GM12878 (cell line): ENCODE measurements around the gene PRKAG2. TPM values are rescaled to one million over a fixed set of nuclear protein-coding genes. Genes with fewer than 3 reads are reported as not detected.

ENCODE experiments used
- ATAC-seq: fragments of 200-7000 bp; cut with Tn5 transposase; 3 replicates; pipeline ENCODE4 v1.9.1; 2020; ENCODE audit warnings: mild to moderate bottlenecking, moderate library complexity
- BruUV-seq: library from RNA; stranded (reverse); fragments of 400-500 nt; replicated peaks from 2 replicates; lab custom pipeline; 2021; lab: Mats Ljungman, UMichigan
- CTCF ChIA-PET: fragments of 300-600 bp; sonication (Branson Sonifier 250); formaldehyde crosslinking; extraction: SDS; loops from one replicate; lab custom pipeline; 2021; ENCODE audit warnings: inconsistent platforms; lab: Yijun Ruan, JAX
- POLR2A ChIA-PET: fragments of 350-600 bp; formaldehyde crosslinking; extraction: SDS; loops from one replicate; lab custom pipeline; 2021; ENCODE audit warnings: inconsistent platforms; lab: Charles Lee
- RAD21 ChIA-PET: fragments of 300-600 bp; sonication (Branson Sonifier 250); formaldehyde crosslinking; loops from one replicate; lab custom pipeline; 2023; ENCODE audit warnings: antibody characterized with exemption; ENCODE audit not compliant: unreplicated experiment; lab: Charles Lee
- SMC1A ChIA-PET: fragments of 300-600 bp; sonication (Branson Sonifier 250); formaldehyde crosslinking; loops from one replicate; lab custom pipeline; 2023; ENCODE audit not compliant: unreplicated experiment, uncharacterized antibody; lab: Charles Lee
- DNase-seq: peaks from one replicate; pipeline ENCODE4 v3.0.0-alpha.2; 2011; ENCODE audit warnings: low read depth, low spot score
- FAIRE-seq: peaks from 3 replicates; lab custom pipeline; 2011; peaks lifted over from hg19 to GRCh38; lab: Jason Lieb, UNC
- H2AFZ ChIP-seq: 2 replicates; pipeline ENCODE4 v1.6.0; 2011; ENCODE audit warnings: low read depth, low read length, control low read depth; ENCODE audit not compliant: control insufficient read depth
- H3K27ac ChIP-seq: 2 replicates; pipeline ENCODE4 v1.5.1; 2011; ENCODE audit warnings: control low read depth; ENCODE audit not compliant: control insufficient read depth, insufficient read depth
- H3K27me3 ChIP-seq, 2 experiments: replicated peaks in 1 of 2; 2 replicates each; pipeline versions ENCODE4 v1.6.0 to v1.6.1; 2011; ENCODE audit warnings: low read length in 1 of 2; ENCODE audit not compliant: control insufficient read depth in 2 of 2, insufficient read depth in 2 of 2
- H3K36me3 ChIP-seq, 2 experiments: 2 replicates each; pipeline ENCODE4 v1.5.1; 2011; ENCODE audit warnings: low read length in 1 of 2; ENCODE audit not compliant: control insufficient read depth in 2 of 2, insufficient read depth in 2 of 2
- H3K4me1 ChIP-seq: 2 replicates; pipeline ENCODE4 v1.6.1; 2011; ENCODE audit warnings: mild to moderate bottlenecking, low read length, moderate library complexity, mixed read lengths; ENCODE audit not compliant: control insufficient read depth, insufficient read depth
- H3K4me2 ChIP-seq: 2 replicates; pipeline ENCODE4 v1.6.0; 2011; ENCODE audit warnings: control low read depth; ENCODE audit not compliant: control insufficient read depth, insufficient read depth
- H3K4me3 ChIP-seq: fragments of 200-600 bp; sonication (generic); 2 replicates; pipeline ENCODE4 v1.5.1; 2016
- H3K79me2 ChIP-seq: 2 replicates; pipeline ENCODE4 v1.6.0; 2011; ENCODE audit warnings: low read length; ENCODE audit not compliant: control insufficient read depth, insufficient read depth
- H3K9ac ChIP-seq: 2 replicates; pipeline ENCODE4 v1.8.0; 2011; ENCODE audit warnings: low read length, control low read depth, mixed read lengths; ENCODE audit not compliant: control insufficient read depth, insufficient read depth
- H3K9me3 ChIP-seq: replicated peaks from 3 replicates; pipeline ENCODE4 v1.5.1; 2011; ENCODE audit warnings: mild to moderate bottlenecking, low read length; ENCODE audit not compliant: control insufficient read depth, insufficient read depth
- H4K20me1 ChIP-seq: 2 replicates; pipeline ENCODE4 v1.6.0; 2011; ENCODE audit not compliant: control insufficient read depth, insufficient read depth
- BACH1 ChIP-seq: fragments of 450-650 bp; IDR thresholded peaks from 2 replicates; pipeline ENCODE4 v1.6.1; 2017; ENCODE audit warnings: mild to moderate bottlenecking, borderline replicate concordance
- CBX3 ChIP-seq: fragments of 200-600 bp; sonication (generic); IDR thresholded peaks from 2 replicates; pipeline ENCODE4 v1.6.1; 2016; ENCODE audit warnings: low read depth, borderline replicate concordance
- CEBPB ChIP-seq, 2 experiments: fragments of 150-350 bp in 1 of 2; IDR thresholded peaks; 2 replicates each; pipeline ENCODE4 v1.6.1; 2012 to 2014; ENCODE audit warnings: low read depth in 2 of 2, low read length in 2 of 2, borderline replicate concordance in 1 of 2, inconsistent platforms in 1 of 2
- GABPA ChIP-seq: IDR thresholded peaks from 2 replicates; pipeline ENCODE4 v1.6.1; 2014; ENCODE audit warnings: antibody characterized with exemption, low read depth, mild to moderate bottlenecking, inconsistent platforms
- IRF3 ChIP-seq: fragments of 450-650 bp; IDR thresholded peaks from 2 replicates; pipeline ENCODE4 v1.6.1; 2014; ENCODE audit warnings: mild to moderate bottlenecking
- KLF5 ChIP-seq: fragments of 450-650 bp; IDR thresholded peaks from 2 replicates; pipeline ENCODE4 v1.6.1; 2014; ENCODE audit warnings: mild to moderate bottlenecking; ENCODE audit not compliant: partially characterized antibody
- MEF2A ChIP-seq: IDR thresholded peaks from 2 replicates; pipeline ENCODE4 v1.6.1; 2011; ENCODE audit warnings: low read depth, mild to moderate bottlenecking, low read length, moderate library complexity; ENCODE audit not compliant: insufficient read depth
- RFX5 ChIP-seq: IDR thresholded peaks from 2 replicates; pipeline ENCODE4 v1.6.1; 2011; ENCODE audit warnings: low read depth, low read length, improper control_type of control experiment
- SKIL ChIP-seq: fragments of 450-650 bp; IDR thresholded peaks from 2 replicates; pipeline ENCODE4 v1.6.1; 2017; ENCODE audit warnings: mild to moderate bottlenecking, low read depth, inconsistent platforms; ENCODE audit not compliant: poor library complexity, severe bottlenecking
- TCF3 ChIP-seq: IDR thresholded peaks from 2 replicates; pipeline ENCODE4 v1.6.1; 2012; ENCODE audit warnings: low read depth, mild to moderate bottlenecking, low read length, borderline replicate concordance; ENCODE audit not compliant: insufficient read depth
- WRNIP1 ChIP-seq: IDR thresholded peaks from 2 replicates; pipeline ENCODE4 v1.6.1; 2011; ENCODE audit warnings: low read depth, low read length, improper control_type of control experiment, borderline replicate concordance
- YBX1 ChIP-seq: fragments of 450-650 bp; IDR thresholded peaks from 2 replicates; pipeline ENCODE4 v1.6.1; 2016; ENCODE audit warnings: antibody characterized with exemption
- WGBS: methylation state at CpG from one replicate; pipeline ENCODE4 v1.1.6; 2016; ENCODE audit warnings: low lambda C conversion rate; ENCODE audit not compliant: insufficient replicate concordance, insufficient coverage; ENCODE audit errors: missing lambda C conversion rate; 5-methylcytosine and 5-hydroxymethylcytosine counted together
- in situ Hi-C: fragments of 300-500 bp; cut with MboI; formaldehyde crosslinking; loops from 9 replicates; pipeline ENCODE4 v1.14.3; 2018; ENCODE audit warnings: mixed read lengths
- intact Hi-C: fragments of 100-400 bp; cut with micrococcal nuclease; formaldehyde crosslinking; loops from one replicate; pipeline ENCODE4 v1.14.2; 2022; ENCODE audit not compliant: unreplicated experiment
- polyA plus RNA-seq, 11 experiments: library from polyadenylated mRNA; depleted of rRNA in 4 of 11; unstranded in 6 of 11; stranded (reverse) in 5 of 11; fragments of >200 nt; fragmentation: Nextera tagmentation in 4 of 11; fragmentation: Illumina TruSeq in 1 of 11; extraction: Ambion mirVana in 4 of 11; extraction: Trizol in 1 of 11; gene quantifications; 1 replicate in 1 of 11; 2 replicates in 10 of 11; pipeline versions ENCODE4 v1.2.1 to v1.2.3, GENCODE V29; 2011 to 2016; ENCODE audit warnings: inconsistent platforms in 2 of 11, missing spikeins in 2 of 11, low read depth in 1 of 11
- total RNA-seq, 4 experiments: library from RNA; depleted of rRNA in 3 of 4; stranded (reverse); fragments of >200 nt in 3 of 4; fragmentation: Illumina TruSeq in 1 of 4; extraction: Trizol in 1 of 4; gene quantifications; 2 replicates each; pipeline versions ENCODE4 v1.2.1 to v1.2.3, GENCODE V29; 2013 to 2021

Gene PRKAG2
- total and polyA plus RNA-seq, 10 of the 15 experiments (the other 5 are each of a cell fraction or from before 2014, with no cell fraction given): 3.4 to 8.9 (median 6.8) TPM

- ChIA-PET POLR2A (no interaction called here), RAD21 (no interaction called here), SMC1A (no interaction called here), CTCF (no interaction called here)
- intact Hi-C loops: no loop called here
- no TSS peak for BruUV-seq
- no peak overlapping the region for H3K27ac ChIP-seq
- H3K9me3 ChIP-seq: no peaks in the 10 kb centered on the region
- ATAC-seq (no peak), DNase-seq (no peak), FAIRE-seq (no peak)
- in situ Hi-C loops: no loop called here
- no peaks in the 10 kb centered on the region for H3K4me1 ChIP-seq
- TF ChIP-seq GABPA: no peak
- TF ChIP-seq CEBPB (IDR thresholded peaks at IDR 0.05; ENCODE audit: borderline replicate concordance in 1 of 2, low read depth in 2 of 2, low read length in 2 of 2): no peak
- TF ChIP-seq KLF5: no peak
- TF ChIP-seq RFX5: no peak
- no peaks in the 10 kb centered on the region for H3K27me3 ChIP-seq
- no peak overlapping the region for H3K4me2 ChIP-seq
- no peaks in the 10 kb centered on the region for H4K20me1 ChIP-seq
- no peak overlapping the region for H3K4me3 ChIP-seq
- H3K79me2 ChIP-seq: no peaks in the 10 kb centered on the region
- 65% methylated on average over 18 of the region's 18 CpGs for WGBS
- no peak overlapping the region for H3K9ac ChIP-seq
- no peaks in the 10 kb centered on the region for H3K36me3 ChIP-seq
- no peak overlapping the region for H2AFZ ChIP-seq
Measured at GRCh38 chr7:151866761-151867655, 9.9 kb downstream of the PRKAG2 start.

GRCh38 chr7:151866028-151866427, 10.9 kb downstream of the PRKAG2 start:
- POLR2A ChIA-PET: no interaction called here
- TF ChIP-seq CBX3: no peak
- TF ChIP-seq KLF5: no peak
- no peak for TF ChIP-seq TCF3
- no peak for TF ChIP-seq WRNIP1
- no peak for TF ChIP-seq IRF3
- no peak for TF ChIP-seq BACH1
- TF ChIP-seq SKIL: no peak
- no peak for TF ChIP-seq MEF2A
- no peak for TF ChIP-seq YBX1

More at GRCh38 chr7:151866028-151866427, 10.9 kb downstream of the PRKAG2 start:
- intact Hi-C loops: no loop called here
- no TSS peak for BruUV-seq
- Histone ChIP-seq H4K20me1 (no peaks in the 10 kb centered on the region), H3K27me3 (no peaks in the 10 kb centered on the region), H3K79me2 (no peaks in the 10 kb centered on the region), H3K9me3 (no peaks in the 10 kb centered on the region), H3K4me1 (no peaks in the 10 kb centered on the region), H3K36me3 (no peaks in the 10 kb centered on the region), H3K27ac (no peak overlapping the region), H3K9ac (no peak overlapping the region), H3K4me3 (no peak overlapping the region), H3K4me2 (no peak overlapping the region), H2AFZ (no peak overlapping the region)
- ChIA-PET CTCF (no interaction called here), SMC1A (no interaction called here), RAD21 (no interaction called here)
- DNase-seq (no peak), ATAC-seq (no peak), FAIRE-seq (no peak)
- 74% methylated on average over 7 of the region's 7 CpGs for WGBS
- in situ Hi-C loops: no loop called here
